ENCODE results near the gene TPSB2.
"Not testable (repeated sequence)": the region's sequence is repeated elsewhere in the genome, so short reads cannot be mapped to it uniquely, and the experiment has no call there.

The TPSB2 gene

GRCh38 chr16:1185460-1186207, 44.4 kb downstream of the TPSB2 start:
- DNase-seq (ENCODE audit: low read depth in 1 of 2, low spot score in 1 of 2): not testable (repeated sequence)

- no peak for DNase-seq (ENCODE audit: low read depth in 1 of 2, low spot score in 1 of 2)
Observed at GRCh38 chr16:1184980-1185379, 45.0 kb downstream of the TPSB2 start.

DNA sequence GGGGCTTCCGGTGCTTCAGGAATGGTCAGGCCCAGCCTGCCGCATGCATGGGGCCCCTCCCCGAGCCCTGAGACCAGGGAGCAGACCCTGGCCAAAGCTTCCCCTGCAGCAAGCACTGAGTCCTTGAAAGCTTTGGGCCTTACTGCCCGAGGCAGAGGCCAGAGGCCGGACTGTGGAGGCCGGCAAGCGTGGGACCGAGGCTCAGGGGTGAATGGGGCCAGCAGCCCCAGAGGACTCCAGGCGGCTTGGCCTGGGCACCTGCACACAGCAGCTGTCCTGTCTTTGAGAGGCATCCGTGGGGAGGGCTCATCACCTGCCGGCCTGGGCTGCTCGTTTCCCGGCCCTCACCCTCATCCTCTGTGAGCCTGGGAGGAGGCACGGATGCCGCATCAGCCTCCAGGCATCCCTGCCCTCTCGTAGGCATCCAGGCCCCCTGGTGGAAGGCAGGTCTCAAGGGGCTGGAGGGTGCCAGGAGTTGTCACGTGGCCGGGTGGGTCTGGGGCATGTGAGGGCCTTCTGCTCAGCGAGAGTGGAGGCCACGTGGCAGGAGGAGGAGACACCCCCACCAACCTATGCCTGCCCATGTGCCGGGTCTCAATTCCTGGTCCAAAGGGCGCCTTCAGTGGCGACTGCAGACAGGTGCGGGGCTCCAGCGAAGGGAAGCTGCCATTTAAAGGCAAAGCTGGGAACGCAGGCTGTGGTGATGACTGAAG, 45.7 kb downstream of the TPSB2 start:
- no peak for DNase-seq (ENCODE audit: low read depth in 1 of 2, low spot score in 1 of 2)

GRCh38 chr16:1182950-1183907, 46.8 kb downstream of the TPSB2 start:
- no peak for DNase-seq (ENCODE audit: low read depth in 1 of 2, low spot score in 1 of 2)

DNA sequence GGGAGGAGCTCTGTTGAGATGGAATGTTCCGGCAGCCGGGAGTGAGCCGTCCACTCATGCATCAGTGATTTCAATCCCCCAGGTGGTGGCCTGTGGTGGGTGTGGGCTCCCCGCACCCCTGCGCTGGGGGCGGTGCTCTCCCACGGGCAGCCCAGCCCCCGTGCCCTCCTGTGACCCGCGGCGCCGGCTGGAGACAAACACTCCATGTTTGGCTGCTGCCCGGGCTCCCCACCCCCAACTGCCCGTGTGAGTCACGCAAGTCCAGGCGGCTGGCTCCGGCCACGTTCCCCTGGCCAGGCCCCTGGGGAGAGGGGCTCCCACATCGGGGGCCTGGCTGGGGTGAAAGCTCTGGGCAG, 47.7 kb downstream of the TPSB2 start:
- no peak for DNase-seq (ENCODE audit: low read depth in 1 of 2, low spot score in 1 of 2)

DNA sequence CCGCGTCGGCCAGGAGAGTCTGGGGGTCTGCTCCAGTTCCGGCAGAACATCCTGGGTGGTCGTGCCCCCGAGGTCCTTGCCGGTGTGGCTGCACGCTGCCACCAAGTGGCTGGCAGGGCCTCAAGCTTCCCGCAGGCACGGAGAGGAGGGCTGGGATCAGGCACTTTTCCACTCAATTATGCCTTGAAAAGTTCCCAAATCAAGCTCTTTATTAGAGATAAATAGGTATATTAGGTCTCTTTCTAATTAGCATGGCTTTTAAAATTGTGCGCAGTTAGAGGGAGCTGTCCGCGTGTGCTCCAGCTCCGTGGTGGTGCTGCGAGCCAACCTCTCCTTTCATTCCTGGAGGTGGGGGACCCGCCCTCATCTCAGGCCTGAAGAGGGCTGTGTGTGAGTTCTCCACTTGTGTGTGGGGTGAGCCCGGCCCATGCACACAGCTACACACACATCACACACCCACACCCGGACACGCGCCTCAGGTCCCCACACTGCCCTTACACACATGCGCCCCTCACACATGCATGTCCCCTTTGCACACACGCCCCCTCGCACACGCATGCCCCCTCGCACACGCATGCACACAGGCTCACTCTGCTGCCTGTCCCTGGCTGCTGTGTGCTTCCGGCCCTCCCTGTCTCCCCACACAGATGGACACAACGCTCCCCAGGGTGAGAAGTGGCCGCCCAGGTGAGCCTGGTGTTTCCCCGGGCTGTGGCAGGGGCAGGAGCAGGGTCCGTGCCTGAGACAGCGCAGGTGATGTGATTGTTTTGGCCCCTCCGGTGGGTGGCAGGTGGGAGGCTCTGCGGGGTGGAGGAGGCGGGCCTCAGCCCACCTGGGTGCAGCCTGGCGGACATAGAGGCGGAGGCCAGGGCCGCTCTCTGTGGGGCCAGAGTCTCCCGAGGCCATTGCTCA, 48.3 kb downstream of the TPSB2 start:
- no peak for DNase-seq (ENCODE audit: low read depth in 1 of 2, low spot score in 1 of 2)

DNA sequence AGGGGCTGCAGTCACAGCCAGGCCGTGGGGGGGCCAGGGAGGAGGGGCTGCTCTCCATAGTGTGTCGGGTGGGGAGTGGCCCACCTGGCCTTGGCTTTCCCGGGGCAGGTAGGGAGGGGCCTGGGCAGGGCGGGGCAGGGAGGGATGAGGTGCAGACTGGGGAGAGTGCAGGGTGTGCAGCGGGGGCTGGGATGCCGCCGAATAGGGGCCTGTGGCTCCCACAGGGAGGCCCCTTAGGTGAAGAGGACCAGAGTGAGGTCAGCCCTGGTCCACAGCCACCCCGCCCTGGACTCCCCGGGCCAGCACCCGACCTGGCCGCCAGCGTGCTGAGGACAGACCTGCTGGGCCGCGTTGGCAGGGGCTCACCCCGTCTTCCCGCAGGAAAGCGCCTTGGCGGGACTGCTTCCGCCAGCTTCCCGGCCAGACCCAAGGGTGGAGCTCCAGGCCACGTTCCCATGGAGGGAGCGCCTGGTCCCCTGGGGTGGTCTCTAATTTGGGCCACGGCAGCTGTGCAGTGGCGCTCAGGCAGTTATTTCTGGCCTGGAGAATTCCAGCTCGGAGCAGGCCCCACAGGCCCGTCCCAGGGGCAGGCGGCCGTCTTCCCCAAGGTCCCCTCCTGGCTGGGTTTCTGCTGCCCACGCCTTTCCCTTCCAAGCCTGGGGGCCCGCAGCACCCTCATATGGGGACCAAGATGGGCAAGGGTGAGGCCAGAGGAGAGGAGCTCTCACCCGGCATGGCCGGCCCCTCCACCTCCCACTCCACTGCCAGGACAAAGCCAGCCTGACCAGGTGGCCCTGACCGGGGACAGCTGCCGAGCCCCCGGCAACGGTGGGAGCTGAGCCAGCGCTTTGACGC, 49.2 kb downstream of the TPSB2 start:
- no peak for DNase-seq (ENCODE audit: low read depth in 1 of 2, low spot score in 1 of 2)

Measured in stimulated activated CD4-positive, alpha-beta T cell treated with anti-CD3 and anti-CD28 coated beads, Interleukin-15, amount 100 ng/mL, for 1 hour (primary cell).